Erythroblast (primary cell): ENCODE results near the gene PRRG3.

Experiments
- GATA1 ChIP-seq: IDR thresholded peaks from 2 replicates; pipeline ENCODE4 v1.6.1; 2011; ENCODE audit warnings: low read depth, mild to moderate bottlenecking, control low read depth, low read length, moderate library complexity
- POLR2A ChIP-seq: IDR thresholded peaks from 2 replicates; pipeline ENCODE4 v1.6.1; 2011; ENCODE audit warnings: mild to moderate bottlenecking, low read length

DNA sequence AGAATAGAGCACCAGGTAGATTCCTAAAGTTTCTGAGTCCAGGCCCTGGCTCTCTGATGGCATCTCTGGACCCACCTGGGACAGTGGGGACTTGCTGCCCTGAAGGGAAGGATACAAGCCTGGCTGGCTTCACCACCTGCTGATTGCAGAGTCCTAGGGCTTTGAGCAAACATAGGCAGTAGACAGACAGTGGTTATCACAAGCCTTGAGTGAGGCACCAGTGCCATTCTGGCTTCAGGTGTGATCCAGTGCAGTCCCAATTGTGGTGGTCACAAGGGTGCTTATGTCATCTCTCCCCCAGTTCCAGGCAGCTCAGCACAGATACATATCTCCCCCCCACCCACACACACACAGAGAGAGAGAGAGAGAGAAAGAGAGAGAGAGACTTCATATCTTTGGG lies 6.6 kb upstream of the PRRG3 start:
- TF ChIP-seq POLR2A (no peak), GATA1 (no peak)
